NT2/D1 (cell line): Measurements from ENCODE around the gene ADAMTS7.
"Not testable (repeated sequence)": the region's sequence is repeated elsewhere in the genome, so short reads cannot be mapped to it uniquely, and the experiment has no call there.

Experiments
- SUZ12 ChIP-seq: IDR thresholded peaks from 2 replicates; pipeline ENCODE4 v1.6.1; 2011; ENCODE audit not compliant: insufficient read length, insufficient read depth; ENCODE audit errors: extremely low read depth
- YY1 ChIP-seq: IDR thresholded peaks from 2 replicates; pipeline ENCODE4 v1.6.1; 2011; ENCODE audit not compliant: insufficient read length, insufficient read depth
- ZNF274 ChIP-seq: IDR thresholded peaks from 2 replicates; pipeline ENCODE4 v1.6.1; 2011; ENCODE audit warnings: mild to moderate bottlenecking, low read depth, low read length

DNA sequence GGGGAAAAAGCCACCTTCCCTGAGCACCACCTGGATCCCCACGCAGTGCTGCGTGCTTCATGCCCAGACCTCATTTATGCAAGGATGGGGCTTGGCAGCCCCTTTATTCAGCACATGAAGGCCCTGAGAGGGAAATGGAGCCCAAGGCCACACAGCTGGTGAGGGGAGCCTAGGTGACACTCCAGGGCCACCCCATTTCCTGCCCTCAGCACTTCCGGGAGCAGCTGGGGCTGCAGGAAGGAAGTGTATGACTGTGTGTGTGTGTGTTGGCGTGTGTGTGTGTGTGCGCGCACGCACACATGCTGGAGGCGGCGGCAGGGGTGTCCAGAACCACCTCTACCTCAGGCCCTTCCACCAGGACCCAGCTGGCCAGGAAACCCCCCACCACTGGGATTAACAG, 49.8 kb downstream of the ADAMTS7 start:
- not testable (repeated sequence) for TF ChIP-seq SUZ12, YY1, ZNF274
